Fibroblast of the aortic adventitia (primary cell): Measurements from ENCODE around the gene ENPEP. TPM values are rescaled to one million over a fixed set of nuclear protein-coding genes. Genes with fewer than 3 reads are reported as not detected.

Experiments used
- DNase-seq: peaks from one replicate; pipeline ENCODE4 v3.0.0-alpha.2; 2010; ENCODE audit warnings: low read depth
- H3K4me3 ChIP-seq: 2 replicates; pipeline ENCODE4 v1.5.1; 2011; ENCODE audit warnings: low read depth, mild to moderate bottlenecking, control low read depth, low read length, moderate library complexity
- total RNA-seq: library from RNA; depleted of rRNA; stranded (reverse); fragments of >200 nt; gene quantifications from 2 replicates; pipeline ENCODE4 v1.2.3, GENCODE V29; 2012; ENCODE audit warnings: low replicate concordance
- TF ChIP-seq, protein P1 (sequence below): IDR thresholded peaks from 2 replicates; pipeline ENCODE4 v1.5.1; 2011; ENCODE audit warnings: mild to moderate bottlenecking, low read length, control low read depth, inconsistent platforms; ENCODE audit not compliant: insufficient read depth

ENPEP gene
- total RNA-seq, 1 donor, result 0.54 TPM

DNA sequence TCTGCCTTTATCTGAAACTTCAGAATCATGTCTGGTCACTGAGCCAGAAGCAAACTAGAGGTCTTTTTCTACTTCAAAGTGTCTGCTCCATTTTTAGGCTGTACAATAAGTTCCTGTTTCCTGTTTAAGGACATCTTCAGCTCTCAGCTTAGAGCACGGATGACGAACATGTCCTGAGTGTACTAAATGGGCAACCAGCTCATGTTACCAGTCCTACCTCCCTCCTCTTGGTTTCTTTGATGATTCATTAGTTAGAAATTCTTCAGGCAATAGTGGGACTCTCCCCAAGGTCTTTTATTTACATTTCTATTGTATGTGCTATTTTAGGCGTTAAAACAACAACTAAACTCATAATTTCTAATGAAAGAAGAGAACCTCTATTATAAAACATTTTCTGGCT, 58.0 kb downstream of the ENPEP start:
- TF ChIP-seq, protein P1, sequence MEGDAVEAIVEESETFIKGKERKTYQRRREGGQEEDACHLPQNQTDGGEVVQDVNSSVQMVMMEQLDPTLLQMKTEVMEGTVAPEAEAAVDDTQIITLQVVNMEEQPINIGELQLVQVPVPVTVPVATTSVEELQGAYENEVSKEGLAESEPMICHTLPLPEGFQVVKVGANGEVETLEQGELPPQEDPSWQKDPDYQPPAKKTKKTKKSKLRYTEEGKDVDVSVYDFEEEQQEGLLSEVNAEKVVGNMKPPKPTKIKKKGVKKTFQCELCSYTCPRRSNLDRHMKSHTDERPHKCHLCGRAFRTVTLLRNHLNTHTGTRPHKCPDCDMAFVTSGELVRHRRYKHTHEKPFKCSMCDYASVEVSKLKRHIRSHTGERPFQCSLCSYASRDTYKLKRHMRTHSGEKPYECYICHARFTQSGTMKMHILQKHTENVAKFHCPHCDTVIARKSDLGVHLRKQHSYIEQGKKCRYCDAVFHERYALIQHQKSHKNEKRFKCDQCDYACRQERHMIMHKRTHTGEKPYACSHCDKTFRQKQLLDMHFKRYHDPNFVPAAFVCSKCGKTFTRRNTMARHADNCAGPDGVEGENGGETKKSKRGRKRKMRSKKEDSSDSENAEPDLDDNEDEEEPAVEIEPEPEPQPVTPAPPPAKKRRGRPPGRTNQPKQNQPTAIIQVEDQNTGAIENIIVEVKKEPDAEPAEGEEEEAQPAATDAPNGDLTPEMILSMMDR, result no peak
- no peak overlapping the region for H3K4me3 ChIP-seq
- peak; percentile 95 for DNase-seq

DNA sequence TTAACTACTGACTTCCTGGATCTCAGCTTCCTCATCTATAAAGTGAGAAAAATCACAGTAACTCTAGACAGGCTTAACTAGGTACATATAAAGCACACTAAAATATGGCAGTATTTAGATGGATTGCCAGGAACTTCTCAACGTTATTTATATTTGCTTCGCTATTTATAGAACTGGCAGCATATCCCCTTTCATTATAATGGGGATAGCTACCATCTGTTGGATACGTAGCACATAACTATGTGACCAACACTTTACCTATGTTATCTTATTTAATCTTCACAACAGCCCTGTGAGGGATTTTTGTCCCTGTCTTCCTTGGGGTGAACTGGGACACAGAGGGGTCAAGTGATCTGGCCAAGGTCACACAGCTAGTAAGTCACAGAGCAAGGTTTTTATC, 64.6 kb downstream of the ENPEP start:
- DNase-seq, result peak; percentile 61
- TF ChIP-seq, protein P1, result no peak
- H3K4me3 ChIP-seq, result no peak overlapping the region

DNA sequence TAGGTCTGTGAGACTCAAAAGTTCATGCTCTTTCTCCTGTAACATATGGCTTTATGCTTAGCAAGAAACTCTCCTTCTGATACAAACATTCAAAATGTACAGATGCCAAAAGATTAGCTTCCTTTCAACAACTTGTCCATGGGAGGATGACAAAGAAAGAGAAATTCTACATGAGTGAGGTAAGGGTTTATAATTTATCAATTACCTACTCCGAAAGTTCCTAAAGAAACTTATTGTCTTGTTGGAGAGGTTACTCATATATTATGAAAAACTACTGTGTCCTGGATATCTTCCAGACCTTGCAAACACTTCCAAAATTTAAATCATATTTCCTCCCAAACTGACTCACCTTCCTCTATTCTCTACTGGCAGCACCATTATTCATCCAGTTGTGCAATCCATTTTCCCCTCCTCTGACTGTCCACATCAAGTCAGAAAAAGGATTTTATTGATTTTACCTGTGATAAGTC, 65.1 kb downstream of the ENPEP start:
- DNase-seq, result peak; percentile 96
- TF ChIP-seq, protein P1, result no peak
- H3K4me3 ChIP-seq, result no peak overlapping the region

DNA sequence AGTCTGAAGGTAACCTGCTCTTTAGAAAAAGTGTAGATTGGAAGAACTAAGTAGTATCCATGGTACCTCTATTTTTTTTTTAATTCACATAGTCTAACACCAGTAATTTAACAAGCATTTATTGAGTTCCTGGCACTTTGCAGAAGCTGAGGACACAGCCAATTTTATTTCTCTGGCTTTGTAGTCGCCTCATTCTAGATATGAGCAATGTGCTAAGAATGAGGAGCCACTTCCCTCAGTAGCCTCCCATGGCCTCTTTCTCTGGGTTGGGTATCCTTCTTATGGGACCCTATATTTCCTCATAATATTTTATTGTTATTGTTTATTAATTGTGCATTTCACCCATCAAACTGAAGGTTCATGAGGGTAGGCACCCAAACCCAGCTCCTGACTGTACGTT, 67.6 kb downstream of the ENPEP start:
- no peak for DNase-seq
- no peak overlapping the region for H3K4me3 ChIP-seq
- TF ChIP-seq, protein P1, result no peak

DNA sequence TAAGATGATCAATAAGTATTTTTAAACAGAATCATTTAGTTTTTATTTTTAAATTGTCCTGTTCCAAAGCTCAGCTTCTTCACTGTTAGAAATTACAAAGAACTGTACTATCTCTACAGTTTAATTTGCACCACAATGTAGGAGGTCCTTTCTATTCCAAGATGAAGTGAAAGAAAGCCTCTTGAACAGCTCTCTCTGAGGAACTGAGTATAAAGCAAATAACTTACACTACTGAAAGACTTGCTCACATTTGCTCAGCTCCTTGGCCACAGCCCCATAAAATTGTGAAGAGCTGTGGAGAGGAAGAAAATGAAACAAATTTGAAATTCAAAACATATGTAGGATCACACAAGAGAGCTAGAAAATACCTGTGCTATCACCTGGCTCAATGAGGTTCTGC, 68.6 kb downstream of the ENPEP start:
- no peak overlapping the region for H3K4me3 ChIP-seq
- TF ChIP-seq, protein P1, result no peak
- no peak for DNase-seq

DNA sequence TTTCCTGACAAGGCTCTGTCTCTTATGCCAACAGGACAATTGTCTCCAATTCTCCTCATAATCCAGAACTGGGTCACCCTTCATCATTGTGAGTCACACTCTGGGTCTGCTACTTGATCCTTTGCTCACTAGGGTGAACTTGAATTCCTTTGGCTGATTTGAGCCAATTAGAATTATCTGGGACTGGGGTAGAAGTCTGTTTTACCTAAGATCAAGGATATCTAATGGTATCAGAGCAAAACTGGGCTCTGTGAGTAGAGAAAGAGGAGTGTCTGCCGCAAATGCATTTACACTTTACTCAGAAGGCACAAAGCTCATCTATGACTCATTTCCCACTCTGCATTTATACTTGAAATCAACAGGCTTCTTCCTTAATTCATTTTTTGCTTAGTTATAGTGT, 74.3 kb downstream of the ENPEP start:
- peak; percentile 13 for DNase-seq
- H3K4me3 ChIP-seq, result no peak overlapping the region
- TF ChIP-seq, protein P1, result no peak

DNA sequence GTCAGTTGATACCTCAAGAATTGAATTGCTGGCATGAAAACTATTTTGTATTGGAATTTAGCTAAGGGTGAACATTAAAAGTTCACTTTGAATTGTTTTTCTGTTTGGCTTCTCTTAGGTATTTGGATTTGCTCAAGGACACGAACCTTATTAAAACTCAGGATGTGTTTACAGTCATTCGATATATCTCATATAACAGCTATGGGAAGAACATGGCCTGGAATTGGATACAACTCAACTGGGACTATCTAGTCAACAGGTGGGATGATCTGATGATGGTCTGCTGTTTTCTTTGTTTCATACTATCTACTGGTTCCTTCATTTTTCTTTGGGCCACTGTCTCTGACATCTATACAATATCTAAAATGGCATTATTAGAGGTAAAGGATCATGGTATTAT, 77.2 kb downstream of the ENPEP start:
- no peak for DNase-seq
- no peak overlapping the region for H3K4me3 ChIP-seq
- TF ChIP-seq, protein P1, result no peak
